Smooth muscle cell (in vitro differentiated cells): ENCODE measurements around the gene HDAC1. TPM values are rescaled to one million over a fixed set of nuclear protein-coding genes. Genes with fewer than 3 reads are reported as not detected.
"Not testable (repeated sequence)": the region's sequence is repeated elsewhere in the genome, so short reads cannot be mapped to it uniquely, and the experiment has no call there.

ENCODE experiments used
- DNase-seq: peaks from one replicate; lab custom pipeline; 2025; ENCODE audit not compliant: unreplicated experiment; lab: John Stamatoyannopoulos, UW
- H2AFZ ChIP-seq: fragments of 200-600 bp; sonication (generic); 2 replicates; pipeline ENCODE4 v1.6.0; 2016; ENCODE audit warnings: antibody characterized with exemption, low read depth, mild to moderate bottlenecking
- H3F3A ChIP-seq: fragments of 200-600 bp; sonication (generic); 2 replicates; pipeline ENCODE4 v1.6.0; 2017; ENCODE audit warnings: antibody characterized with exemption, low read depth
- H3K27ac ChIP-seq: fragments of 200-600 bp; sonication (generic); 2 replicates; pipeline ENCODE4 v1.5.1; 2016; ENCODE audit warnings: low read depth, mild to moderate bottlenecking
- H3K27me3 ChIP-seq: fragments of 200-600 bp; sonication (generic); 2 replicates; pipeline ENCODE4 v1.6.1; 2016; ENCODE audit warnings: low read depth, mild to moderate bottlenecking
- H3K36me3 ChIP-seq: fragments of 200-600 bp; sonication (generic); 2 replicates; pipeline ENCODE4 v1.5.1; 2016; ENCODE audit warnings: low read depth
- H3K4me1 ChIP-seq: fragments of 200-600 bp; sonication (generic); 2 replicates; pipeline ENCODE4 v1.5.1; 2016; ENCODE audit warnings: low read depth
- H3K4me2 ChIP-seq: fragments of 200-600 bp; sonication (generic); 2 replicates; pipeline ENCODE4 v1.6.0; 2016; ENCODE audit warnings: mild to moderate bottlenecking
- H3K4me3 ChIP-seq: fragments of 200-600 bp; sonication (generic); 2 replicates; pipeline ENCODE4 v1.5.1; 2016; ENCODE audit warnings: mild to moderate bottlenecking
- H3K79me2 ChIP-seq: fragments of 200-600 bp; sonication (generic); 2 replicates; pipeline ENCODE4 v1.6.0; 2016; ENCODE audit warnings: low read depth, mild to moderate bottlenecking
- H3K9ac ChIP-seq: fragments of 200-600 bp; sonication (generic); 2 replicates; pipeline ENCODE4 v1.6.0; 2016; ENCODE audit warnings: low read depth
- H3K9me3 ChIP-seq: fragments of 200-600 bp; sonication (generic); replicated peaks from 2 replicates; pipeline ENCODE4 v1.5.1; 2016; ENCODE audit warnings: low read depth
- H4K20me1 ChIP-seq: fragments of 200-600 bp; sonication (generic); 2 replicates; pipeline ENCODE4 v1.6.0; 2016; ENCODE audit warnings: low read depth
- WGBS: methylation state at CpG from one replicate; pipeline ENCODE4 v1.1.7; 2016; ENCODE audit warnings: low lambda C conversion rate; 5-methylcytosine and 5-hydroxymethylcytosine counted together
- polyA plus RNA-seq: library from polyadenylated mRNA; unstranded; fragments of >200 nt; fragmentation: Nextera tagmentation; extraction: Ambion mirVana; gene quantifications from 2 replicates; pipeline ENCODE4 v1.2.1, GENCODE V29; 2016
- total RNA-seq: library from RNA; depleted of rRNA; stranded (reverse); fragments of >200 nt; gene quantifications from 2 replicates; pipeline ENCODE4 v1.2.3, GENCODE V29; 2014
- TF ChIP-seq, protein P1 (sequence below): fragments of 200-600 bp; sonication (generic); IDR thresholded peaks from 2 replicates; pipeline ENCODE4 v1.5.1; 2017; ENCODE audit warnings: borderline replicate concordance, mild to moderate bottlenecking, antibody characterized with exemption; ENCODE audit not compliant: insufficient read depth, poor library complexity, severe bottlenecking

HDAC1 gene
- total and polyA plus RNA-seq, 2 experiments from 2014 or later, result 29.3 to 48.8 TPM

DNA sequence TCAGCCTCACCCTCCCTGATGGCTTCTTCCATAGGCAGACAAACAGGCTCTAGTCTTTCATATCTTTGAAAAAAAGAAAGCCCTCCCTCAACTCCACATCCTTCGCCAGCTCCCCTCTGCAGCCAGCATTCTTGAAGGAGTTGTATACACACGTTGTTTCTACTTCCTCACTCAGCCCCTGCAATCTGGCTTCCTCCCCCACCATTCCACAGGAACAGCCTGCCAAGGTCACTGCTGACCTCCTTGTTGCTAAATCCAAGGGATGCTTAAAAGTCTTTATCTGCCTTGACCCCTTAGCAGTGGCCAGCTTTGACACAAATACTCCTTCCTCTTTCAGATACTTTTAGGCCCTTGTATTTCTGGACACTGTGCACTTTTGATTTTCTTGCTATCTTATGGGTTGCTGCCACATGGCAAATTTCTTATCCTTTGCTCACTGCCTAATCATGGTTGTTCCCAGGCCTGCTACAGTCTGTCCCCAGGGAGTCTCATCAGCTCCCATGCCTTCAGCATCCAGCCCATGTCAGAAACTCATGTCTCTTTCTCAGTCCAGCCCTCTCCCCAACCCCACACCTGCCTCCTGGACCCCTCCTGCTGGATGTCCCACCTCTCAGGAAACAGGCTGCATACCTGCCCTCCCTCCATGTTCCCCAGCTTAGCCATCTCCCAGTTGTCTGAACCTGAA, 62.1 kb downstream of the HDAC1 start:
- H3K36me3 ChIP-seq, result no peaks in the 10 kb centered on the region
- H2AFZ ChIP-seq, result no peak overlapping the region
- TF ChIP-seq, protein P1, sequence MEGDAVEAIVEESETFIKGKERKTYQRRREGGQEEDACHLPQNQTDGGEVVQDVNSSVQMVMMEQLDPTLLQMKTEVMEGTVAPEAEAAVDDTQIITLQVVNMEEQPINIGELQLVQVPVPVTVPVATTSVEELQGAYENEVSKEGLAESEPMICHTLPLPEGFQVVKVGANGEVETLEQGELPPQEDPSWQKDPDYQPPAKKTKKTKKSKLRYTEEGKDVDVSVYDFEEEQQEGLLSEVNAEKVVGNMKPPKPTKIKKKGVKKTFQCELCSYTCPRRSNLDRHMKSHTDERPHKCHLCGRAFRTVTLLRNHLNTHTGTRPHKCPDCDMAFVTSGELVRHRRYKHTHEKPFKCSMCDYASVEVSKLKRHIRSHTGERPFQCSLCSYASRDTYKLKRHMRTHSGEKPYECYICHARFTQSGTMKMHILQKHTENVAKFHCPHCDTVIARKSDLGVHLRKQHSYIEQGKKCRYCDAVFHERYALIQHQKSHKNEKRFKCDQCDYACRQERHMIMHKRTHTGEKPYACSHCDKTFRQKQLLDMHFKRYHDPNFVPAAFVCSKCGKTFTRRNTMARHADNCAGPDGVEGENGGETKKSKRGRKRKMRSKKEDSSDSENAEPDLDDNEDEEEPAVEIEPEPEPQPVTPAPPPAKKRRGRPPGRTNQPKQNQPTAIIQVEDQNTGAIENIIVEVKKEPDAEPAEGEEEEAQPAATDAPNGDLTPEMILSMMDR, result no peak
- DNase-seq, result no peak
- H3K4me3 ChIP-seq, result no peak overlapping the region
- H3K27ac ChIP-seq, result peak overlapping the region; percentile 90
- no peaks in the 10 kb centered on the region for H3K79me2 ChIP-seq
- no peaks in the 10 kb centered on the region for H3K27me3 ChIP-seq
- H3K4me1 ChIP-seq, result peaks cover 19% of the 10 kb centered on the region
- no peak overlapping the region for H3K9ac ChIP-seq
- no peaks in the 10 kb centered on the region for H4K20me1 ChIP-seq
- peaks cover 20% of the 10 kb centered on the region for H3F3A ChIP-seq
- peak overlapping the region; percentile 99 for H3K4me2 ChIP-seq
- no peaks in the 10 kb centered on the region for H3K9me3 ChIP-seq
- WGBS, result 14% methylated on average over 2 of the region's 2 CpGs

- not testable (repeated sequence) for H3K36me3 ChIP-seq, H3K79me2 ChIP-seq, H4K20me1 ChIP-seq, H3K9me3 ChIP-seq, H3K4me2 ChIP-seq, H2AFZ ChIP-seq, H3K27ac ChIP-seq, H3K9ac ChIP-seq, DNase-seq, H3K4me3 ChIP-seq, H3K27me3 ChIP-seq
- H3F3A ChIP-seq, result peaks cover 14% of the 10 kb centered on the region
- WGBS, result 98% methylated on average over 5 of the region's 6 CpGs
- H3K4me1 ChIP-seq, result peaks cover 19% of the 10 kb centered on the region
These were observed 63.9 kb downstream of the HDAC1 start for GRCh38 chr1:32355778-32356177.

DNA sequence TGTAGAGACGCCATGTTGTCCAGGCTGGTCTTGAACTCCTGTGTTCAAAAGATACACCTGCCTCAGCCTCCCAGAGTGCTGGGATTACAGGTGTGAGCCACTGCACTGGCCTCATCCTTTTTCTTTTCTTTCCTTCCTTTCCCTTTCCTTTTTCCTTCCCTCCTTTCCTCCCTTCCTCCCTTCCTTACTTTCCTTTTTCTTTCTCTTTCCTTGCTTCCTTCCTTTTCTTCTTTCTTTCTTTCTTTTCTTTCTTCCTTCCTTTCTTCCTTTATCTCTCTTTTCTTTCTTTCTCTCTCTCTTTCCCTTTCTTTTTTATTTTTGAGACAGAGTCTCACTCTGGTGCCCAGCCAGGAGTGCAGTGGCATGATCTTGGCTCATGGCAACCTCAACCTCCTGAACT, 64.6 kb downstream of the HDAC1 start:
- Histone ChIP-seq H3K27me3 (no peaks in the 10 kb centered on the region), H3K36me3 (no peaks in the 10 kb centered on the region), H3K9ac (no peak overlapping the region), H2AFZ (no peak overlapping the region), H3F3A (peaks cover 14% of the 10 kb centered on the region), H3K79me2 (no peaks in the 10 kb centered on the region), H3K4me2 (no peak overlapping the region), H3K27ac (no peak overlapping the region), H3K9me3 (no peaks in the 10 kb centered on the region), H3K4me1 (peaks cover 21% of the 10 kb centered on the region), H4K20me1 (no peaks in the 10 kb centered on the region), H3K4me3 (no peak overlapping the region)
- 90% methylated on average over 1 of the region's 1 CpG for WGBS
- no peak for DNase-seq
- TF ChIP-seq, protein P1, result no peak

- no peak overlapping the region for H2AFZ ChIP-seq
- WGBS, result 91% methylated on average over 6 of the region's 6 CpGs
- no peaks in the 10 kb centered on the region for H4K20me1 ChIP-seq
These were observed 65.7 kb downstream of the HDAC1 start for GRCh38 chr1:32357614-32358013.

More at GRCh38 chr1:32357614-32358013, 65.7 kb downstream of the HDAC1 start:
- Histone ChIP-seq H3K4me3 (no peak overlapping the region), H3K9ac (no peak overlapping the region), H3F3A (peaks cover 7% of the 10 kb centered on the region), H3K27me3 (no peaks in the 10 kb centered on the region), H3K36me3 (no peaks in the 10 kb centered on the region), H3K4me1 (peaks cover 24% of the 10 kb centered on the region), H3K27ac (no peak overlapping the region), H3K79me2 (no peaks in the 10 kb centered on the region), H3K9me3 (no peaks in the 10 kb centered on the region), H3K4me2 (no peak overlapping the region)
- TF ChIP-seq, protein P1, result no peak
- DNase-seq, result no peak
